ENCODE measurements around the gene SLC17A5.

GRCh38 chr6:73606428-73606827 lies 47.4 kb downstream of the SLC17A5 start:
- TF ChIP-seq TAF1 (IDR thresholded peaks at IDR 0.05; ENCODE audit: borderline replicate concordance, low read depth, low read length) (no peak), POLR2A (IDR thresholded peaks at IDR 0.05; ENCODE audit: low read depth, low read length) (no peak), POLR2AphosphoS5 (IDR thresholded peaks at IDR 0.05; ENCODE audit: low read depth, low read length) (no peak)

Data from GM12892 (cell line).